GM12878 (cell line): Measurements from ENCODE around the gene STAT5A. TPM values are rescaled to one million over a fixed set of nuclear protein-coding genes. Genes with fewer than 3 reads are reported as not detected.

Experiments used
- ATAC-seq: fragments of 200-7000 bp; cut with Tn5 transposase; 3 replicates; pipeline ENCODE4 v1.9.1; 2020; ENCODE audit warnings: mild to moderate bottlenecking, moderate library complexity
- BruUV-seq: library from RNA; stranded (reverse); fragments of 400-500 nt; replicated peaks from 2 replicates; lab custom pipeline; 2021; lab: Mats Ljungman, UMichigan
- CTCF ChIA-PET: fragments of 300-600 bp; sonication (Branson Sonifier 250); formaldehyde crosslinking; extraction: SDS; loops from one replicate; lab custom pipeline; 2021; ENCODE audit warnings: inconsistent platforms; lab: Yijun Ruan, JAX
- POLR2A ChIA-PET: fragments of 350-600 bp; formaldehyde crosslinking; extraction: SDS; loops from one replicate; lab custom pipeline; 2021; ENCODE audit warnings: inconsistent platforms; lab: Charles Lee
- RAD21 ChIA-PET: fragments of 300-600 bp; sonication (Branson Sonifier 250); formaldehyde crosslinking; loops from one replicate; lab custom pipeline; 2023; ENCODE audit warnings: antibody characterized with exemption; ENCODE audit not compliant: unreplicated experiment; lab: Charles Lee
- SMC1A ChIA-PET: fragments of 300-600 bp; sonication (Branson Sonifier 250); formaldehyde crosslinking; loops from one replicate; lab custom pipeline; 2023; ENCODE audit not compliant: unreplicated experiment, uncharacterized antibody; lab: Charles Lee
- DNase-seq: peaks from one replicate; pipeline ENCODE4 v3.0.0-alpha.2; 2011; ENCODE audit warnings: low read depth, low spot score
- FAIRE-seq: peaks from 3 replicates; lab custom pipeline; 2011; peaks lifted over from hg19 to GRCh38; lab: Jason Lieb, UNC
- H2AFZ ChIP-seq: 2 replicates; pipeline ENCODE4 v1.6.0; 2011; ENCODE audit warnings: low read depth, low read length, control low read depth; ENCODE audit not compliant: control insufficient read depth
- H3K27ac ChIP-seq: 2 replicates; pipeline ENCODE4 v1.5.1; 2011; ENCODE audit warnings: control low read depth; ENCODE audit not compliant: control insufficient read depth, insufficient read depth
- H3K27me3 ChIP-seq, 2 experiments: replicated peaks in 1 of 2; 2 replicates each; pipeline versions ENCODE4 v1.6.0 to v1.6.1; 2011; ENCODE audit warnings: low read length in 1 of 2; ENCODE audit not compliant: control insufficient read depth in 2 of 2, insufficient read depth in 2 of 2
- H3K36me3 ChIP-seq, 2 experiments: 2 replicates each; pipeline ENCODE4 v1.5.1; 2011; ENCODE audit warnings: low read length in 1 of 2; ENCODE audit not compliant: control insufficient read depth in 2 of 2, insufficient read depth in 2 of 2
- H3K4me1 ChIP-seq: 2 replicates; pipeline ENCODE4 v1.6.1; 2011; ENCODE audit warnings: mild to moderate bottlenecking, low read length, moderate library complexity, mixed read lengths; ENCODE audit not compliant: control insufficient read depth, insufficient read depth
- H3K4me2 ChIP-seq: 2 replicates; pipeline ENCODE4 v1.6.0; 2011; ENCODE audit warnings: control low read depth; ENCODE audit not compliant: control insufficient read depth, insufficient read depth
- H3K4me3 ChIP-seq: fragments of 200-600 bp; sonication (generic); 2 replicates; pipeline ENCODE4 v1.5.1; 2016
- H3K79me2 ChIP-seq: 2 replicates; pipeline ENCODE4 v1.6.0; 2011; ENCODE audit warnings: low read length; ENCODE audit not compliant: control insufficient read depth, insufficient read depth
- H3K9ac ChIP-seq: 2 replicates; pipeline ENCODE4 v1.8.0; 2011; ENCODE audit warnings: low read length, control low read depth, mixed read lengths; ENCODE audit not compliant: control insufficient read depth, insufficient read depth
- H3K9me3 ChIP-seq: replicated peaks from 3 replicates; pipeline ENCODE4 v1.5.1; 2011; ENCODE audit warnings: mild to moderate bottlenecking, low read length; ENCODE audit not compliant: control insufficient read depth, insufficient read depth
- H4K20me1 ChIP-seq: 2 replicates; pipeline ENCODE4 v1.6.0; 2011; ENCODE audit not compliant: control insufficient read depth, insufficient read depth
- DPF2 ChIP-seq: fragments of 450-650 bp; IDR thresholded peaks from 2 replicates; pipeline ENCODE4 v1.6.1; 2017; ENCODE audit warnings: mild to moderate bottlenecking
- NFYB ChIP-seq: IDR thresholded peaks from 2 replicates; pipeline ENCODE4 v1.6.1; 2011; ENCODE audit warnings: low read depth, mild to moderate bottlenecking, low read length, improper control_type of control experiment, moderate library complexity; ENCODE audit not compliant: insufficient read depth
- ZBTB33 ChIP-seq: fragments of 450-650 bp; IDR thresholded peaks from 2 replicates; pipeline ENCODE4 v1.6.1; 2017; ENCODE audit warnings: mild to moderate bottlenecking
- ZSCAN29 ChIP-seq: fragments of 450-650 bp; IDR thresholded peaks from 2 replicates; pipeline ENCODE4 v1.6.1; 2017; ENCODE audit warnings: mild to moderate bottlenecking, moderate library complexity
- WGBS: methylation state at CpG from one replicate; pipeline ENCODE4 v1.1.6; 2016; ENCODE audit warnings: low lambda C conversion rate; ENCODE audit not compliant: insufficient replicate concordance, insufficient coverage; ENCODE audit errors: missing lambda C conversion rate; 5-methylcytosine and 5-hydroxymethylcytosine counted together
- in situ Hi-C: fragments of 300-500 bp; cut with MboI; formaldehyde crosslinking; loops from 9 replicates; pipeline ENCODE4 v1.14.3; 2018; ENCODE audit warnings: mixed read lengths
- intact Hi-C: fragments of 100-400 bp; cut with micrococcal nuclease; formaldehyde crosslinking; loops from one replicate; pipeline ENCODE4 v1.14.2; 2022; ENCODE audit not compliant: unreplicated experiment
- polyA plus RNA-seq, 11 experiments: library from polyadenylated mRNA; depleted of rRNA in 4 of 11; unstranded in 6 of 11; stranded (reverse) in 5 of 11; fragments of >200 nt; fragmentation: Nextera tagmentation in 4 of 11; fragmentation: Illumina TruSeq in 1 of 11; extraction: Ambion mirVana in 4 of 11; extraction: Trizol in 1 of 11; gene quantifications; 1 replicate in 1 of 11; 2 replicates in 10 of 11; pipeline versions ENCODE4 v1.2.1 to v1.2.3, GENCODE V29; 2011 to 2016; ENCODE audit warnings: inconsistent platforms in 2 of 11, missing spikeins in 2 of 11, low read depth in 1 of 11
- total RNA-seq, 4 experiments: library from RNA; depleted of rRNA in 3 of 4; stranded (reverse); fragments of >200 nt in 3 of 4; fragmentation: Illumina TruSeq in 1 of 4; extraction: Trizol in 1 of 4; gene quantifications; 2 replicates each; pipeline versions ENCODE4 v1.2.1 to v1.2.3, GENCODE V29; 2013 to 2021
- TF ChIP-seq, protein P1 (sequence below): fragments of 450-650 bp; IDR thresholded peaks from 2 replicates; pipeline ENCODE4 v1.6.1; 2017; ENCODE audit warnings: antibody characterized with exemption, mild to moderate bottlenecking, moderate library complexity
- TF ChIP-seq, protein P2 (sequence below): fragments of 450-650 bp; IDR thresholded peaks from 2 replicates; pipeline ENCODE4 v1.6.1; 2016; ENCODE audit warnings: mild to moderate bottlenecking
- TF ChIP-seq, protein P3 (sequence below): IDR thresholded peaks from 2 replicates; pipeline ENCODE4 v1.6.1; 2011; ENCODE audit warnings: mild to moderate bottlenecking, low read depth, low read length, moderate library complexity; ENCODE audit not compliant: insufficient replicate concordance

Gene STAT5A
- total and polyA plus RNA-seq, 10 of the 15 experiments (the other 5 are each of a cell fraction or from before 2014, with no cell fraction given) = 14.8 to 86.4 (median 41.5) TPM

DNA sequence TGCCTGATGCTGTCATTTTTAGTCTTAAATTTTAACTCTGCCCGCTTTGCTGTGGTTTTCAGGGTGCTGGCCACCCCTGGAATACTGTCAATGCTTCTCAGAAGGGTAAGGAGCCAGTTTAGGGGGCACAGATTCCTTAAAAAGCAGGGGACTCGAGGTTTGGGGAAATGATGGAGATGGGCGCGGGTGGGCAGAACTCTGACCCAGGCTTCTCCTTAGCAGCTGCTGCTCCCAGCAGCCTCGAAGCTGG, 23.7 kb downstream of the STAT5A start:
- TF ChIP-seq, protein P1, sequence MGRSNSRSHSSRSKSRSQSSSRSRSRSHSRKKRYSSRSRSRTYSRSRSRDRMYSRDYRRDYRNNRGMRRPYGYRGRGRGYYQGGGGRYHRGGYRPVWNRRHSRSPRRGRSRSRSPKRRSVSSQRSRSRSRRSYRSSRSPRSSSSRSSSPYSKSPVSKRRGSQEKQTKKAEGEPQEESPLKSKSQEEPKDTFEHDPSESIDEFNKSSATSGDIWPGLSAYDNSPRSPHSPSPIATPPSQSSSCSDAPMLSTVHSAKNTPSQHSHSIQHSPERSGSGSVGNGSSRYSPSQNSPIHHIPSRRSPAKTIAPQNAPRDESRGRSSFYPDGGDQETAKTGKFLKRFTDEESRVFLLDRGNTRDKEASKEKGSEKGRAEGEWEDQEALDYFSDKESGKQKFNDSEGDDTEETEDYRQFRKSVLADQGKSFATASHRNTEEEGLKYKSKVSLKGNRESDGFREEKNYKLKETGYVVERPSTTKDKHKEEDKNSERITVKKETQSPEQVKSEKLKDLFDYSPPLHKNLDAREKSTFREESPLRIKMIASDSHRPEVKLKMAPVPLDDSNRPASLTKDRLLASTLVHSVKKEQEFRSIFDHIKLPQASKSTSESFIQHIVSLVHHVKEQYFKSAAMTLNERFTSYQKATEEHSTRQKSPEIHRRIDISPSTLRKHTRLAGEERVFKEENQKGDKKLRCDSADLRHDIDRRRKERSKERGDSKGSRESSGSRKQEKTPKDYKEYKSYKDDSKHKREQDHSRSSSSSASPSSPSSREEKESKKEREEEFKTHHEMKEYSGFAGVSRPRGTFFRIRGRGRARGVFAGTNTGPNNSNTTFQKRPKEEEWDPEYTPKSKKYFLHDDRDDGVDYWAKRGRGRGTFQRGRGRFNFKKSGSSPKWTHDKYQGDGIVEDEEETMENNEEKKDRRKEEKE = no peak
- TF ChIP-seq, protein P2, sequence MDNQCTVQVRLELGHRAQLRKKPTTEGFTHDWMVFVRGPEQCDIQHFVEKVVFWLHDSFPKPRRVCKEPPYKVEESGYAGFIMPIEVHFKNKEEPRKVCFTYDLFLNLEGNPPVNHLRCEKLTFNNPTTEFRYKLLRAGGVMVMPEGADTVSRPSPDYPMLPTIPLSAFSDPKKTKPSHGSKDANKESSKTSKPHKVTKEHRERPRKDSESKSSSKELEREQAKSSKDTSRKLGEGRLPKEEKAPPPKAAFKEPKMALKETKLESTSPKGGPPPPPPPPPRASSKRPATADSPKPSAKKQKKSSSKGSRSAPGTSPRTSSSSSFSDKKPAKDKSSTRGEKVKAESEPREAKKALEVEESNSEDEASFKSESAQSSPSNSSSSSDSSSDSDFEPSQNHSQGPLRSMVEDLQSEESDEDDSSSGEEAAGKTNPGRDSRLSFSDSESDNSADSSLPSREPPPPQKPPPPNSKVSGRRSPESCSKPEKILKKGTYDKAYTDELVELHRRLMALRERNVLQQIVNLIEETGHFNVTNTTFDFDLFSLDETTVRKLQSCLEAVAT = no peak
- TF ChIP-seq, protein P3, sequence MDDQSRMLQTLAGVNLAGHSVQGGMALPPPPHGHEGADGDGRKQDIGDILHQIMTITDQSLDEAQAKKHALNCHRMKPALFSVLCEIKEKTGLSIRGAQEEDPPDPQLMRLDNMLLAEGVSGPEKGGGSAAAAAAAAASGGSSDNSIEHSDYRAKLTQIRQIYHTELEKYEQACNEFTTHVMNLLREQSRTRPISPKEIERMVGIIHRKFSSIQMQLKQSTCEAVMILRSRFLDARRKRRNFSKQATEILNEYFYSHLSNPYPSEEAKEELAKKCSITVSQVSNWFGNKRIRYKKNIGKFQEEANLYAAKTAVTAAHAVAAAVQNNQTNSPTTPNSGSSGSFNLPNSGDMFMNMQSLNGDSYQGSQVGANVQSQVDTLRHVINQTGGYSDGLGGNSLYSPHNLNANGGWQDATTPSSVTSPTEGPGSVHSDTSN = no peak
- no peak for TF ChIP-seq NFYB
- no peak for TF ChIP-seq ZBTB33
- no peak for TF ChIP-seq DPF2
- no peak for TF ChIP-seq ZSCAN29
- TF ChIP-seq, all 136 proteins: peak for 0
- ChIA-PET RAD21 (interaction anchor here (0.7 to 21.1 kb wide), 11 partner anchors 9 to 116 kb away, joined by 3 to 373 read pairs (median 4); partner anchors contain the start of gene STAT3), SMC1A (interaction anchor here (0.7 to 23.8 kb wide), 6 partner anchors 8 to 90 kb away, joined by 3 to 528 read pairs (median 4); partner anchors contain the start of gene STAT3), CTCF (interaction anchor here (0.6 to 22.1 kb wide), 17 partner anchors 10 to 215 kb away, joined by 3 to 732 read pairs (median 3); partner anchors contain the start of genes GHDC and STAT3), POLR2A (interaction anchor here (0.5 to 1.6 kb wide), 2 partner anchors 10 to 66 kb away, joined by 4 to 5 read pairs; no protein-coding TSS in a partner anchor)
- ATAC-seq (no peak), FAIRE-seq (no peak), DNase-seq (no peak)
- intact Hi-C loops (loop anchor here (2.0 kb wide), 1 partner anchor 95 kb away; no protein-coding TSS in a partner anchor), in situ Hi-C loops (no loop called here)
- H2AFZ ChIP-seq = no peak overlapping the region
- peaks cover 43% of the 10 kb centered on the region for H3K4me1 ChIP-seq
- H3K27ac ChIP-seq = peak overlapping the region; percentile 53
- H3K4me2 ChIP-seq = peak overlapping the region; percentile 54
- no peak overlapping the region for H3K9ac ChIP-seq
- 47% methylated on average over 5 of the region's 5 CpGs for WGBS
- H3K4me3 ChIP-seq = no peak overlapping the region
- H3K36me3 ChIP-seq = peaks cover 14 to 19% of the 10 kb centered on the region in 2 experiments; a peak in 3 of 4 replicates
- no peaks in the 10 kb centered on the region for H3K79me2 ChIP-seq
- H4K20me1 ChIP-seq = no peaks in the 10 kb centered on the region
- no peaks in the 10 kb centered on the region for H3K27me3 ChIP-seq
- no TSS peak for BruUV-seq
- no peaks in the 10 kb centered on the region for H3K9me3 ChIP-seq
